H9 (cell line): ENCODE data around the gene LMCD1. TPM values are rescaled to one million over a fixed set of nuclear protein-coding genes. Genes with fewer than 3 reads are reported as not detected.

Experiments used
- DNase-seq: peaks from one replicate; pipeline ENCODE4 v3.0.0-alpha.2; 2017
- H2AFZ ChIP-seq: one replicate; pipeline ENCODE4 v1.6.1; 2013; ENCODE audit warnings: mild to moderate bottlenecking, low read length, control low read depth, moderate library complexity
- H2AK5ac ChIP-seq: 2 replicates; pipeline ENCODE4 v1.6.1; 2013; ENCODE audit warnings: low read length, control low read depth, mixed read lengths; ENCODE audit not compliant: insufficient read length
- H2BK120ac ChIP-seq: one replicate; pipeline ENCODE4 v1.6.1; 2013; ENCODE audit warnings: low read depth, mild to moderate bottlenecking, low read length, control low read depth, inconsistent platforms; ENCODE audit not compliant: poor library complexity, severe bottlenecking
- H2BK12ac ChIP-seq: 2 replicates; pipeline ENCODE4 v1.6.1; 2013; ENCODE audit warnings: low read length, control low read depth, mixed read lengths, low read depth; ENCODE audit not compliant: insufficient read length
- H2BK15ac ChIP-seq: 2 replicates; pipeline ENCODE4 v1.6.1; 2013; ENCODE audit warnings: low read depth, low read length, control low read depth
- H2BK20ac ChIP-seq: one replicate; pipeline ENCODE4 v1.6.1; 2013; ENCODE audit warnings: low read depth, mild to moderate bottlenecking, low read length, control low read depth, inconsistent platforms; ENCODE audit not compliant: poor library complexity, severe bottlenecking
- H2BK5ac ChIP-seq: 2 replicates; pipeline ENCODE4 v1.6.1; 2013; ENCODE audit warnings: low read length, control low read depth, mixed read lengths; ENCODE audit not compliant: insufficient read length
- H3K14ac ChIP-seq: 2 replicates; pipeline ENCODE4 v1.6.1; 2013; ENCODE audit warnings: low read length, control low read depth; ENCODE audit not compliant: insufficient read depth
- H3K18ac ChIP-seq: 2 replicates; pipeline ENCODE4 v1.6.1; 2013; ENCODE audit warnings: low read depth, mild to moderate bottlenecking, mixed read lengths, low read length, control low read depth; ENCODE audit not compliant: insufficient read length
- H3K23ac ChIP-seq: 2 replicates; pipeline ENCODE4 v1.6.1; 2013; ENCODE audit warnings: low read length, control low read depth, mixed read lengths, low read depth; ENCODE audit not compliant: insufficient read length
- H3K23me2 ChIP-seq: 2 replicates; pipeline ENCODE4 v1.6.1; 2013; ENCODE audit warnings: low read depth, mild to moderate bottlenecking, mixed read lengths, low read length, control low read depth; ENCODE audit not compliant: insufficient read length, poor library complexity, severe bottlenecking
- H3K27ac ChIP-seq: 2 replicates; pipeline ENCODE4 v1.5.1; 2013; ENCODE audit warnings: low read length, control low read depth, mixed read lengths, low read depth; ENCODE audit not compliant: insufficient read length
- H3K27me3 ChIP-seq: 2 replicates; pipeline ENCODE4 v1.6.1; 2013; ENCODE audit warnings: low read length, control low read depth, inconsistent platforms; ENCODE audit not compliant: insufficient read depth
- H3K4ac ChIP-seq: 2 replicates; pipeline ENCODE4 v1.6.1; 2013; ENCODE audit warnings: low read depth, mild to moderate bottlenecking, control low read depth, inconsistent platforms, low read length, moderate library complexity
- H3K4me1 ChIP-seq: 2 replicates; pipeline ENCODE4 v1.6.1; 2013; ENCODE audit warnings: low read length, control low read depth, inconsistent platforms; ENCODE audit not compliant: insufficient read depth
- H3K4me2 ChIP-seq: 2 replicates; pipeline ENCODE4 v1.6.1; 2013; ENCODE audit warnings: low read length, control low read depth, mixed read lengths; ENCODE audit not compliant: insufficient read length, insufficient read depth
- H3K56ac ChIP-seq: 2 replicates; pipeline ENCODE4 v1.6.1; 2013; ENCODE audit warnings: low read depth, mild to moderate bottlenecking, mixed read lengths, low read length, control low read depth; ENCODE audit not compliant: insufficient read length
- H3K79me1 ChIP-seq: 2 replicates; pipeline ENCODE4 v1.6.1; 2013; ENCODE audit warnings: low read depth, mild to moderate bottlenecking, moderate library complexity, low read length, control low read depth, inconsistent platforms; ENCODE audit not compliant: insufficient read depth, poor library complexity, severe bottlenecking
- H3K79me2 ChIP-seq: 2 replicates; pipeline ENCODE4 v1.6.1; 2013; ENCODE audit warnings: low read length, control low read depth, inconsistent platforms; ENCODE audit not compliant: insufficient read depth
- H3K9ac ChIP-seq: 2 replicates; pipeline ENCODE4 v1.6.1; 2013; ENCODE audit warnings: low read length, control low read depth, mixed read lengths; ENCODE audit not compliant: insufficient read length; ENCODE audit errors: extremely low read depth
- H3K9me3 ChIP-seq: one replicate; pipeline ENCODE4 v1.6.1; 2013; ENCODE audit warnings: low read depth, low read length, inconsistent platforms; ENCODE audit not compliant: control insufficient read depth
- H3T11ph ChIP-seq: one replicate; pipeline ENCODE4 v1.6.1; 2013; ENCODE audit warnings: mild to moderate bottlenecking, low read length, control low read depth, inconsistent platforms
- H4K20me1 ChIP-seq: one replicate; pipeline ENCODE4 v1.6.1; 2013; ENCODE audit not compliant: control insufficient read depth, insufficient read length, insufficient read depth
- H4K5ac ChIP-seq: 2 replicates; pipeline ENCODE4 v1.6.1; 2013; ENCODE audit warnings: low read depth, mild to moderate bottlenecking, mixed read lengths, low read length, control low read depth; ENCODE audit not compliant: insufficient read length
- H4K8ac ChIP-seq: replicated peaks from 2 replicates; pipeline ENCODE4 v1.6.1; 2013; ENCODE audit warnings: low read length, control low read depth, mixed read lengths, low read depth; ENCODE audit not compliant: insufficient read length
- H4K91ac ChIP-seq: 2 replicates; pipeline ENCODE4 v1.6.1; 2013; ENCODE audit warnings: low read depth, mild to moderate bottlenecking, moderate library complexity, mixed read lengths, low read length, control low read depth; ENCODE audit not compliant: insufficient read length
- H3K27ac Mint-ChIP-seq, 3 experiments: 2 replicates in 2 of 3; 3 replicates in 1 of 3; pipeline ENCODE4 v1.8.0; 2020 to 2021; ENCODE audit warnings: mixed read lengths in 3 of 3, mild to moderate bottlenecking in 1 of 3, moderate library complexity in 1 of 3
- H3K27me3 Mint-ChIP-seq: 2 replicates; pipeline ENCODE4 v1.8.0; 2021; ENCODE audit warnings: low read depth, mild to moderate bottlenecking, moderate library complexity, mixed read lengths
- H3K36me3 Mint-ChIP-seq, 3 experiments: 2 replicates in 2 of 3; 3 replicates in 1 of 3; pipeline ENCODE4 v1.8.0; 2020 to 2021; ENCODE audit warnings: low read depth in 3 of 3, mixed read lengths in 3 of 3; ENCODE audit not compliant: insufficient read depth in 1 of 3
- H3K4me1 Mint-ChIP-seq, 2 experiments: 2 replicates each; pipeline ENCODE4 v1.8.0; 2020; ENCODE audit warnings: mixed read lengths in 2 of 2
- H3K4me3 Mint-ChIP-seq, 2 experiments: 2 replicates in 1 of 2; 3 replicates in 1 of 2; pipeline ENCODE4 v1.8.0; 2020 to 2021; ENCODE audit warnings: mild to moderate bottlenecking in 2 of 2, mixed read lengths in 2 of 2, moderate library complexity in 1 of 2
- H3K9me3 Mint-ChIP-seq, 2 experiments: 2 replicates in 1 of 2; 3 replicates in 1 of 2; pipeline ENCODE4 v1.8.0; 2020; ENCODE audit warnings: mild to moderate bottlenecking in 2 of 2, mixed read lengths in 2 of 2, moderate library complexity in 1 of 2
- WGBS: extraction: QIAGEN DNeasy Blood & Tissue Kit; methylation state at CpG from one replicate; pipeline ENCODE4 v1.1.7; 2013; ENCODE audit warnings: missing lambda C conversion rate, low lambda C conversion rate, mixed read lengths; ENCODE audit not compliant: insufficient read length; ENCODE audit errors: extremely low coverage; 5-methylcytosine and 5-hydroxymethylcytosine counted together
- total RNA-seq: library from RNA; stranded (reverse); gene quantifications from 2 replicates; pipeline ENCODE4 v1.2.1, GENCODE V29; 2021
- TF ChIP-seq, protein P1 (sequence below): fragments of 200-600 bp; sonication (generic); conservative IDR thresholded peaks from 3 replicates; pipeline ENCODE4 v1.8.0; 2021; ENCODE audit warnings: antibody characterized with exemption, mild to moderate bottlenecking

Gene LMCD1
- total RNA-seq, 1 experiment from 2014 or later: 19.2 TPM

DNA sequence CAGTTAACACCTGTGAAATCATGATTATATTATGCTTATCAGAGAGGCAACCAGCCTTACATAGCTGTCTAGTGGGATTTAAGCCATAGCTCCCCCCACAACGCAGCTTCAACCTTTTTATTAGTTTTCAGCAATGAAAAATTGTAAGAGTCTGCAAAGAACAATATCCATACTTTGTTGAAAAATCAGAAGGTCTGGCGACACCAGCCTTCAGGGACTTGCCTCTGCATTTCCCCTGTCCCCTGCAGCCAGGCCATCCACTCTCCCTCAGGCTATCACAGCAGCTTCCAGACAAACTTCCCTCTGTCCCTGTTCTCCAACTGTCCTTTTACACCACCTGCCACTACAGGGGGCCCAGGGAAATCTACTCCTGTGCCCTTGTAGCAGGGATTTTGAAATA lies 83.0 kb downstream of the LMCD1 start:
- Histone ChIP-seq H2BK12ac (no peak overlapping the region), H3K4ac (no peak overlapping the region), H3K4me1 (no peaks in the 10 kb centered on the region), H3K79me2 (no peaks in the 10 kb centered on the region), H3K56ac (no peak overlapping the region), H3K23ac (no peak overlapping the region), H3K14ac (no peak overlapping the region), H4K20me1 (no peaks in the 10 kb centered on the region), H4K5ac (no peak overlapping the region), H3K9ac (no peak overlapping the region), H3K23me2 (no peaks in the 10 kb centered on the region), H3K4me2 (no peak overlapping the region), H2AK5ac (no peak overlapping the region), H2BK5ac (no peak overlapping the region), H4K91ac (no peak overlapping the region), H2BK20ac (no peak overlapping the region), H4K8ac (no peak overlapping the region), H3K27ac (no peak overlapping the region), H3K27me3 (no peaks in the 10 kb centered on the region), H2AFZ (no peak overlapping the region), H2BK15ac (no peak overlapping the region), H3K79me1 (no peaks in the 10 kb centered on the region), H3T11ph (no peak overlapping the region), H3K9me3 (no peaks in the 10 kb centered on the region), H3K18ac (no peak overlapping the region), H2BK120ac (no peak overlapping the region)
- Mint-ChIP-seq H3K4me3 (no peak overlapping the region), H3K36me3 (no peaks in the 10 kb centered on the region), H3K27me3 (no peaks in the 10 kb centered on the region), H3K27ac (no peak overlapping the region), H3K4me1 (no peaks in the 10 kb centered on the region), H3K9me3 (no peaks in the 10 kb centered on the region)
- no CpG with 5 or more reads among the region's 2 CpGs for WGBS
- no peak for DNase-seq
- TF ChIP-seq, protein P1, sequence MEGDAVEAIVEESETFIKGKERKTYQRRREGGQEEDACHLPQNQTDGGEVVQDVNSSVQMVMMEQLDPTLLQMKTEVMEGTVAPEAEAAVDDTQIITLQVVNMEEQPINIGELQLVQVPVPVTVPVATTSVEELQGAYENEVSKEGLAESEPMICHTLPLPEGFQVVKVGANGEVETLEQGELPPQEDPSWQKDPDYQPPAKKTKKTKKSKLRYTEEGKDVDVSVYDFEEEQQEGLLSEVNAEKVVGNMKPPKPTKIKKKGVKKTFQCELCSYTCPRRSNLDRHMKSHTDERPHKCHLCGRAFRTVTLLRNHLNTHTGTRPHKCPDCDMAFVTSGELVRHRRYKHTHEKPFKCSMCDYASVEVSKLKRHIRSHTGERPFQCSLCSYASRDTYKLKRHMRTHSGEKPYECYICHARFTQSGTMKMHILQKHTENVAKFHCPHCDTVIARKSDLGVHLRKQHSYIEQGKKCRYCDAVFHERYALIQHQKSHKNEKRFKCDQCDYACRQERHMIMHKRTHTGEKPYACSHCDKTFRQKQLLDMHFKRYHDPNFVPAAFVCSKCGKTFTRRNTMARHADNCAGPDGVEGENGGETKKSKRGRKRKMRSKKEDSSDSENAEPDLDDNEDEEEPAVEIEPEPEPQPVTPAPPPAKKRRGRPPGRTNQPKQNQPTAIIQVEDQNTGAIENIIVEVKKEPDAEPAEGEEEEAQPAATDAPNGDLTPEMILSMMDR: no peak
